ENCODE measurements around the gene ABHD15. TPM values are rescaled to one million over a fixed set of nuclear protein-coding genes. Genes with fewer than 3 reads are reported as not detected.

ABHD15 gene
- 4.8 and 9.7 TPM in 2 replicates for total RNA-seq

GRCh38 chr17:29566473-29567303 is at the start of gene ABHD15:
ABHD15 (minus strand) TSS chr17:29567037; CDS start chr17:29566966, 71 bp downstream.

GRCh38 chr17:29592850-29593551 is 26.2 kb upstream of the ABHD15 start, which contains the start of gene ANKRD13B:
ANKRD13B (plus strand) TSS chr17:29593132; CDS start chr17:29593622, 490 bp downstream.

GRCh38 chr17:29589524-29590410 is 22.9 kb upstream of the ABHD15 start, which contains the start of gene GIT1:
GIT1 (minus strand) TSS chr17:29589648; CDS start chr17:29589378, 270 bp downstream.

GRCh38 chr17:29568331-29569244 is 1.8 kb upstream of the ABHD15 start, which contains the start of gene TP53I13:
TP53I13 (plus strand) TSS chr17:29568701; CDS start chr17:29568759, 58 bp downstream.

Other genes starting within 250 kb of the ABHD15 start
- gene TAOK1, start 176.7 kb downstream of the ABHD15 start, total RNA-seq, result 48.9 and 65.1 TPM in 2 replicates
- 21.5 and 29.4 TPM in 2 replicates for gene TP53I13, start 1.7 kb upstream of the ABHD15 start, total RNA-seq
- gene GIT1, start 22.6 kb upstream of the ABHD15 start, total RNA-seq, result 26.7 and 54.2 TPM in 2 replicates
- gene ANKRD13B, start 26.1 kb upstream of the ABHD15 start, total RNA-seq, result 3.8 and 16.9 TPM in 2 replicates
- 1.0 and 2.8 TPM in 2 replicates for gene CORO6, start 55.9 kb upstream of the ABHD15 start, total RNA-seq

Measured in nasal cavity respiratory epithelium epithelial cell of viscerocranial mucosa (primary cell).